Fibroblast of peridontal ligament (primary cell): ENCODE data around the gene SLC25A26.
A peak's percentile ranks its signal among the peaks of the same experiment; 100 is the strongest.
"Not testable (repeated sequence)": the region's sequence is repeated elsewhere in the genome, so short reads cannot be mapped to it uniquely, and the experiment has no call there.

Source experiments
- DNase-seq: peaks from one replicate; pipeline ENCODE4 v3.0.0-alpha.2; 2010; ENCODE audit errors: extremely low read depth

SLC25A26 gene

DNA sequence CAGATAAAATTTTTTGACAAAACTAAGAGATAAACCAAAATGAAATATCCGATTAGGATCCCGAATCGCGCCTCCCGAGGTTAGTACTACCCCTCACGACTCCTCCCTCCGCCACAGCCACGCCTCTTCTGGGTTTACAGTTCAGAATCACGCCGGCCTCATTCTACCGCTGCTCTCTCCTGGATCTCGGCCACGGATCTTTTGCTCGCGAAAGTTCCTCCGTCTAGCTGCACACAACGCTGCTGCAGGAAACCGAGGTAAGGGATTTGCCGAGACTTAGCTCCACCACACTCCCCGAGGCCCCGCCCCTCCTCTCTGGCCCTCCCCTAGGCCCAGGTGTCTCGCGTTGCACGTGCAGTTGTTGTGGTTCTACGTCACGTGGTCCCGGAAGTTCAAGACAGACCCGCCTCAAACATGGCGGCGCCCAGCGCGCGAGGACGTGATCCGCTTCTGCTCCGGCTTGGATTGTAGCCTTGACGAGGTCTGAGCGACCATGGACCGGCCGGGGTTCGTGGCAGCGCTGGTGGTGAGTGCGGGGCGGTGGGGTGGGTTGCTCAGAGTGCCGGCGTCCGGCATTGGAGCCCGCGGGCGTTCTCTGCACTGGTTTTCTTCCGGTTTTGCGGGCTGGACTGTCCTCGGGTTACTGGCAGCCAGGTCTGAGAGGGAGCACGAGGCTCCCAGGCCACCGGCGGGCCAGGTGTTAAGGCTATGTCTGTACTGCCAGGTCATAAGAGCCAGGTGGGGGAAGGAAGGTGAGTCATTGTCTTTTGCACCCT is at the start of gene SLC25A26:
Gene SLC25A26 (plus strand): TSS at position 400 of the 776 bp plus-strand sequence. CDS start 94 bp downstream, at position 494.
- peak; percentile 95 for DNase-seq

- DNase-seq, result no peak
Observed at GRCh38 chr3:66172394-66172793, 48.4 kb upstream of the SLC25A26 start.

DNA sequence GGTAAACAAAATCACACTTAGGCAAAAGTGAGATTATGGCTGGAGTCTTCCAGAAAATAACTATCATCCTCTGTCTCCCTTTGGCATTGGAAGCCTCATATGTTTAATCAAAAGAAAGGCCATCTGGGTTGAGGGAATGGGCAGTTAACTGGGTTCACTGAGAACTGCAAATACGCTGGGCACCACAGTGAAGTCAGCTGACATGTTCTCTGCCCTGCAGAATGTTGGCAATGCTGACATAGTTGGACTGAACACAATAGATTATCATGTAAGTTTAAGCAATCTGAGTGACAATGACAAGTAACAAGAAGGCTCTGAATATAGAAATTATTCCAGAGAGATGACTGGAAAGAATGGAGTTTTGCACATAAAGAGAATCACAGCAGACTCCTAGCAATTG is 43.8 kb upstream of the SLC25A26 start:
- DNase-seq, result no peak

- no peak for DNase-seq
Observed at GRCh38 chr3:66178206-66178605, 42.6 kb upstream of the SLC25A26 start.

DNA sequence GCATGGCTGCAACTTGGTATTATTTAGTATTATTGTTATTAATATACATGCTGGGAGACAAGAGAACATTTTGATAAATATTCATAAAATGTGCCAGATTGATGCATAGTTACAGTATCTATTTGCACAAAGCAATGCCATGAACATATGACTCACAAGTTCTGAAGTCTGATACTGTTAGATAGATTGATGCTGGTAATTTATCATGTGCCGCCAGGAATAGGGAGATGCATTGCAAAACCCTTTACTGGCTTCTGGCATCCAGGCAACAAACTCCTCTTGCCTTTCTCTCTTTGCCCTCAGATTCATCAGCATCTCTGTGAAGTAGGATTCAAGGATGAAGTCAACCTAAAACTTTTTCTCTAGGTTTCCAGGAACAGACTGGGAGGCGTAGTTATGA is 41.0 kb upstream of the SLC25A26 start:
- DNase-seq, result peak; percentile 71

DNA sequence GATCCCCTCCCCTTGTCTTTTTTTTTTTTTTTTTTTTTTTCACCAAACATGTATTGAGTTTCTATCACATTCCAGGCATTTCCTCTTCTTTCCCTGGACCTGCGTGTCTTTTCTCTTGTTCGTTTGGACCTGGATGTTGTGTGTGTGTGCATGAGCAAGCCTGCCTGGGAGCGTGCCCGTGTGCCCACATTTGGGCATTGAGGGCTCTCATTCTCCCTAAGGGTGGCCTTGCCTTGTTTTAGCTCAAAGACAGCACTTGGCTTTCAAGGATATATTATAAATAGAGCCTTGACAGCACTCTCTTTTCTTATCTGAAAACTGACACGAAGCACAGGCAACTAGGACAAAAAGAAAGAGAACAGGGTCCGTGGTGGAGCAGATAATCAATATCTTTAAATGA is 39.0 kb upstream of the SLC25A26 start:
- no peak for DNase-seq

DNA sequence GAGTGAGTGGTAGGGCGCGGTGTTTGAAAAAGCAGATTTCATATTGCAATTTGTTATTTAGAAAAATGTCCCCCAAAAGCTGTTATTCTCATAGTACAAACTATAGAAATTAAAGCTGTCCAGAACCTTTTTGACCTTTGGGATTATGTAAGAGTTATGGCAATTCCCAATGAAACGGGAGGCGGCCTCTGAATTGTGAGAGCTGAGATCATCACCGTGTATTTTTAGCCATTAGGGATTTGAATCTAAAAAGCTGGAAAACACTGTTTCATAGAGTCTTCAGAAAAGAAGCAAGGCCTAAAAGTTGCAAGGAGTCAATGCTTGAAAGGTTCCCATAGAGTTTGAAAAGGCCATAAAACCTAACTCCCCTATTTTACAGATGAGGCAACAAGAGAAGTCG is 38.6 kb upstream of the SLC25A26 start:
- peak; percentile 37 for DNase-seq

GRCh38 chr3:66186545-66186944 is 34.3 kb upstream of the SLC25A26 start:
- DNase-seq, result no peak

DNA sequence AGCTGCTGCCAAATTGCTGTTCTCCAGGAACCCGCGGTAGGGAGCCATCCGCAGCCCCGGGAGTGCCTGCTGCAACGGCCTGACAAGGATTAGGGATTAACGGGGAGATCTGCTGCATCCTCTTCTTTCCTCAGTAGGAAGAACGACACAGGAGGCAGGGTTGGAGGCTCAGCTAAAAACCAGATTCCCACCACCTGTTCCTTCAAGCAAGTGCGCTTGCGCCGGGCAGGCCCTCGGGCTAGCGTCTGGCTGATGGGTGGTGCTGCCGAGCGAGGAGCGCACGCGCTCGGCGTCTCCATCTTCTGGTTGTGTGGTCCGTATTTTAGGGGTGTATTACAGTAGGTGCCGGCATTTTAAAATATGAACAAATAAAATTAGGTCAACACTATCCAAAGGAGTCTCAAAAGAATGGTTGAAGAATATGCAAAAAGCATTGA is 25.4 kb upstream of the SLC25A26 start:
- DNase-seq, result peak; percentile 58

DNA sequence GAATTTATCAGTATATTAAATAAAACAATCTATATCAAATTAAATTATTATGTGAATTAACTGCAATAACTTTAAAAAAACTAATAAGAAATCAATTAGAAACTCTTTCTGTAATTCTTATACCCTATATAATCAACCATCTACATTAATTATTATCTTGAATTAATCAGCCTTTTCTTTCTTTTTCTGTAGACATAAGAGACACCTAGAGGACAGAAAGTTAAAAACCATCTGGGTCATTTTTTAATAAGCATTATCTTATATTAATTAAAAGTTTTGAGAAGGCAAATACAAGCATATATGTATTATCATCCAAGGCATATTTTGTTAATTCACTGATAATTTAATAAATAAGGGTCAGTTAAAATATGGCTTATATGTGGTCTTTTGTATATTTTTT is 24.2 kb upstream of the SLC25A26 start:
- DNase-seq, result peak; percentile 35

DNA sequence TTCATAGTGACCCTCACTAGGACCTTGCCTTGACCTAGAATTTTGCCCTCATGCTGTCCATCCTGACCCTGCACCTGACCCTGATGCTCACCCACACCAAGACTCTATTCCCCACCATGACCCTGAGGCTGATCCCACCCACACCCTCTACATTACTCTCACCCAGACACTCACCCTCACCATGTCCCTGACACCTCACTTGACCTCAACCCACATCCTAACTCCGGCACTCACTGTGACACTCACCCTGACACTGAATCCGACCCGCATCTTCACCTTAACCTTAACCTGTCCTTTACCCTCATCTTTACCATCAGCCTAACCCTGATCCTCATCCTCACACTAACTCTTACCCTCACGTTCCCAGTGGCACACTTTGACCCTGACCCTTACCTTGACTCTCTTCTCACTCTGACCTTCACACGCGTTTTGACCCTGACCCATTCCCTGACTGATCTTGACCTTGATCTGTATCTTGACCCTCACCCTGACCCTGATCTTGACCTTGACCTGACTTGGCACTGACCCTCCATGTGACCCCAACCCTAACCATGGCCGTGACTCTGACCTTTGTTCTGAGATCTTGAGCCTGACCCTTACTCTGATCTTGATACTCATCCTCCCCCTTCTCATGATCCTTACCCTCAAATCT is 22.2 kb upstream of the SLC25A26 start:
- DNase-seq, result no peak

DNA sequence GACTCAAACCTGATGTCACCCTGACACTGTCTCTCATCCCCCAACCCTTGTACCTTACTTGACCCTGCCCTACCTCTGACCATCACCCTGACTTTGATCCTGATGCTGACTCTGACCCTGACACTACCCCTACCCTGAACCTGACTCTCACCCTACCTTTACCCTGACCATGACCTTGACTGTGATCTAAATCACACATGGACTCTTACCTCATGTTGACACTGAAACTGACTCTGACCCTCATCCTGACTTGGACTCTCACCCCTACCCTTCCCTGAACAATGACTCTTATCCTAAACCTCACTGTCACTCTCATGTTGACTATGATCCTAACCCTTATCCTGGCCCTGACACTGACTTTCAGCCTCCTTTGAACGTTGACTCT is 21.7 kb upstream of the SLC25A26 start:
- DNase-seq, result no peak

GRCh38 chr3:66200147-66200546 is 20.7 kb upstream of the SLC25A26 start:
- no peak for DNase-seq

DNA sequence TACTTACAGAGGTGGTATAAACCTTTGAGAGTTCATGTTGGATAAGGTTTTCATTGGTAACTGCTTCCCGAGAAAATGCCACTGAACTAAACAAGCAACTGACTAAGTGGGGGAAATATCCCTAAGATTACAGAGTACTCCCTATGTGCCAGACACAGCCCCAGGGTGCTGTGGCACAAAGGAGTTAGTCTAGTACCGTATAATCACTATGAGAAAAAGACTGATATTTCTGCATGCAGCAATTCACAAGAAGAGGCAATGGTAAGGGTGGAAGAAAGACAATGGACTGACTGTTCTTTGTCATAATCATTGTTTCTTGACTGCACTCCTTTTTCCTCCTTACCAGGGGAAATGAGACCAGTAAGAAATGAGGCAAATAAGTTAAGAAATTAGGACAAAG is 20.0 kb upstream of the SLC25A26 start:
- DNase-seq, result no peak

- no peak for DNase-seq
Observed at GRCh38 chr3:66203275-66203674, 17.5 kb upstream of the SLC25A26 start.

GRCh38 chr3:66206806-66207205 is 14.0 kb upstream of the SLC25A26 start:
- DNase-seq, result no peak

DNA sequence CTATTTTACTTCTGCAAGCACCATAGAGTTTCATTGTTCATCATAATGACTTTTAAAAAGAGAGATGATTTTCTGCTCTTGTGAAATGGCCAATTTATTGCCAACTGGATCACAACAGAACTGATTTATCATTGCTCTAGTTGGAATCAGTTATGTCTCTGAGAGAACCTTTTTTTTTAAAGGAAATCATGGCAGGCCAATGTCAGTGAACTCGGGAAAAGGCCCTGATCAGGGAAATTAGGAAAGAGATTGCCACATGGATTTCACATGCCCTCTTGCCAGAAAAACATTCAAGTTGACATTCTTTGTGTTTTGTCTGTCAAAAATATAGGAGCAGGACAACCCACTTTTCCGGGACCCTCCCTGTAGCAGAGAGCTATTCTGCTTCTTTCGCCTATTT is 12.6 kb upstream of the SLC25A26 start:
- no peak for DNase-seq

DNA sequence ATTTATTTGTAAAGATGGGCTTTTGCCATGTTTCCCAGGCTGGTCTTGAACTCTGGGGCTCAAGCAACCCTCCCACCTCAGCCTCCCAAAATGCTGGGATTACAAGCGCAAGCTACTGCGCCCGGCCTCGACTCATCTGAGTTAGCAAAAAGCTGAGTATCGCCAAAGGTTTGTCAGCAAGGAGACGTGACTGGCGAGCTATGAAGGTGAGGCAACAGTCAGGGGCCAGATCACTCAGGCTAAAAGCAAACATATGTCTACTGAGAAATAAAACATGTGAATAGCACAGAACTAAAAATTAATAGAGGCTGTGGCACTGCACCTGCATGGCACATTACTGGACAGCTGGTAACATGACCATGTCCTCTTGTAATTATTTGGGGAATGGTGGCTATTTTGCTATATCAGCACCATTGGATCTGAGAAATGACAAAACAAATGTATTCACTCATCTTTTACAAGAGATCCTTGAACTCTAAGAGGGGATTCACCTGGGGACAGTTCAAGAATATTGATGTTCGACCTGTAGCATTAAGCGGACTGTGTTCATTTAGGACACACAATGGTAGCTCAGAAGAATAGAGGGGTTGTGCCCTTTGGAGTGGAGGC is 10.0 kb upstream of the SLC25A26 start:
- DNase-seq, result no peak

- DNase-seq, result no peak
Observed at GRCh38 chr3:66211779-66212178, 9.0 kb upstream of the SLC25A26 start.

DNA sequence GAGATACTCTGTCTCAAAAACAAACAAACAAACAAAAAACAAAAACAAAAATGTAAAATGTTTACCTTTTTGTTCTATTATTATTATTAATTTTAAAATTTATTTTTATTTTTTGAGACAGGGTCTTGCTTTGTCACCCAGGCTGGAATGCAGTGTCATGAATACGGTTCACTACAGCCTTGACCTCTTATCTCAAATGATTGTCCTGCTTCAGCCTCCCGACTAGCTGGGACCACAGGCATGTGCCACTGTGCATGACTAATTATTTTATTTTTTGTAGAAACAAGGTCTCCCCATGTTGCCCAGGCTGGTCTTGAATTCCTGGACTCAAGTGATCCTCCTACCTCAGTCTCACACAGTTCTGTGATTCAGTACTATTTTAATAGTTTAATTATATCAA is 5.7 kb upstream of the SLC25A26 start:
- no peak for DNase-seq

DNA sequence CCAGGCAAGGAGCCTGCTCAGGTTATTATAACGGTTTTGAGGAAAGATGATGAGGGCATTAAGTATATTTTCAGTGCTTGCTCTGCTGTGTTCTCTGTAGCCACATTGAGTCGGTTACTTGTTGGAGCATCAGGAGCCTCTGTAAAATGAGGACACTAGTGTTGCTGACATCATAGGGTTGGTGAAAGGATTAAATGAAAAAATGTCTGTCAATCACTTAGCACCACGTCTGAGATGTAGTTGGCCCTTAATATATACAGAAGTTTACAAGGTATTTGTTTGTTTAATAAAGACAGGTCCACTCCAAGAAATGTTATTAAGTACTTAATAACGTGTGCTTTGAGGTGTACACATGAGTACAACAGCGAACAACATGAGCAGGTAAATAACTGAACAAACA is 735 bp upstream of the SLC25A26 start:
- no peak for DNase-seq

GRCh38 chr3:66224220-66224619 is 3.4 kb downstream of the SLC25A26 start:
- DNase-seq, result no peak

DNA sequence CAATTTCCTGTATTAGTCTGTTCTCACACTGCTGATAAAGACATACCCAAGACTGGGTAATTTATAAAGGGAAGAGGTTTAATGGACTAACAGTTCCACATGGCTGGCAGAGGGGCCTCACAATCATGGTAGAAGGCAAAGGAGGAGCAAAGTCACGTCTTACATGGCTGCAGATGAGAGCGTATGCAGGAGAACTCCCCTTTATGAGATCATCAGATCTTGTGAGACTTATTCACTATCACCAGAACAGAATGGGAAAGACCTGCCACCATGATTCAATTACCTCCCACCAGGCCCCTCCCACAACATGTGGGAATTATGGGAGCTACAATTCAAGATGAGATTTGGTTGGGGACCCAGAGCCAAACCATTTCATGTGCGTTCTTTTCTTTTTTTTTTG is 5.3 kb downstream of the SLC25A26 start:
- DNase-seq, result not testable (repeated sequence)
